ENCODE measurements around the gene PDE4D.

DNA sequence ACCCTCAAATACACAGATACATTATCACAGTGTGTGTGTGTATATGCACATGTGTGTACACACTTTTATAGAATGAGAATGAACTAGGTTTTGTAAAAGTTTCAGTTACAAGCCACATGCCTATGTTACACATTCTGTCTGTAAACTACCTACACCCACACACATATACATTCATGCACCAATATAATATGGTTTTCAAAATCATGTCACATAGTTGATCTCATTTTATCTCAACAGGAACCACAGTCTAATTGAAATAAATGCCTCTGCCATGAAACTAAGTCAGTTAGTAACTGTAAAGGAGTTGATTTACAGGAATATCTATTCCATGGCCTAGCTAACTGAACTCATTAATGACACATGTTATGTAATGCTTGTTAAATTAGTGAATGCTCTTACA, 646.6 kb downstream of the PDE4D start:
- no peak for TF ChIP-seq SIN3A (IDR thresholded peaks at IDR 0.05; ENCODE audit: borderline replicate concordance, insufficient read depth, low read length)
- TF ChIP-seq TAF1 (IDR thresholded peaks at IDR 0.05; ENCODE audit: borderline replicate concordance, insufficient read depth, low read length): no peak
